ENCODE results near the gene FAM83F. TPM values are rescaled to one million over a fixed set of nuclear protein-coding genes. Genes with fewer than 3 reads are reported as not detected.

FAM83F gene
- total and polyA plus RNA-seq, 2 donors (not counting 1 experiment from before 2014, with no cell fraction given): 0.10 TPM; not detected in 1

DNA sequence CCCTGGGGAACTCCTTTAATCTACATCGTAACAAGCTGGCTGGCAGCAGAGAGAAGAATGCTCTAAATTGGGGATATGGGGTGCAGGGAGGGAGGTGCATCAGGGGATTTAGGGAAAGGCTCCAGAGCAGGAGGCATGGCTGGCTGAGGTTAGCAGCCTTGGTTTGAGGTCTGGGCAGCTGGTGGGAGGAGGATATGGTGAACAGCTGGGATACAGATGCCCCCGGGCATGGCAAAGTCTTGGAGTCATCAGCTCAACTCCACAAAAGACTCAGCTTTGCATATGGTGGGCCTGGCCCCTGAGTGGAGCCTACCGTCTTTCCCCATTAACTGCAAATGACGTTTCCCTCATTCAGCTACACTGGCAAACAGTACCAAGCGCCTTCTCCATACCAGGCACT is 5.4 kb downstream of the FAM83F start:
- DNase-seq (no peak), ATAC-seq (ENCODE audit: low read depth) (no peak)
- H3K4me3 ChIP-seq (ENCODE audit: control extremely low read depth in 1 of 5, extremely low read depth in 1 of 5, insufficient read depth in 1 of 5, low read depth in 2 of 5, low read length in 4 of 5): no peak overlapping the region
- H3K27ac ChIP-seq (ENCODE audit: low read length in 2 of 2): no peak overlapping the region
- no peak overlapping the region for H3K9ac ChIP-seq (ENCODE audit: low read length)
- H3K9me3 ChIP-seq (ENCODE audit: control extremely low read depth in 1 of 3, control insufficient read depth in 2 of 3, insufficient read depth in 1 of 3, low read length in 2 of 3): peaks cover 0 to 4% (median 0%) of the 10 kb centered on the region in 3 donors
- H3K4me1 ChIP-seq (ENCODE audit: control insufficient read depth in 2 of 2, insufficient read depth in 2 of 2, low read length in 2 of 2): peaks cover 3 to 6% of the 10 kb centered on the region in 2 donors
- WGBS (ENCODE audit: insufficient coverage): 100% methylated on average over 3 of the region's 5 CpGs
- ChIA-PET POLR2A (no interaction called here), CTCF (no interaction called here)
- H3K36me3 ChIP-seq (replicated peaks in 1 of 2; ENCODE audit: control extremely low read depth in 1 of 2, control insufficient read depth in 1 of 2, extremely low read depth in 1 of 2, insufficient read depth in 2 of 2, low read length in 1 of 2): no peaks in the 10 kb centered on the region
- no peak overlapping the region for H3K4me3 Mint-ChIP-seq
- H2AFZ ChIP-seq (ENCODE audit: insufficient read depth, low read depth, low read length, poor library complexity, severe bottlenecking): no peak overlapping the region
- H4K20me1 ChIP-seq (ENCODE audit: control insufficient read depth, insufficient read depth, low read length, poor library complexity, severe bottlenecking): no peaks in the 10 kb centered on the region
- peaks cover 44% of the 10 kb centered on the region for H3K27me3 Mint-ChIP-seq
- H3K4me2 ChIP-seq (replicated peaks; ENCODE audit: low read depth, low read length, poor library complexity, severe bottlenecking): no peak overlapping the region
- H3K27me3 ChIP-seq (replicated peaks in 1 of 4; ENCODE audit: control extremely low read depth in 1 of 4, control insufficient read depth in 3 of 4, insufficient read depth in 4 of 4, low read length in 3 of 4): peaks cover 0 to 31% (median 14%) of the 10 kb centered on the region in 4 experiments
- intact Hi-C loops (cut with micrococcal nuclease): no loop called here
- no peaks in the 10 kb centered on the region for H3K79me2 ChIP-seq (ENCODE audit: control insufficient read depth, insufficient read depth, low read length)
- TF ChIP-seq EZH2 (IDR thresholded peaks at IDR 0.05; ENCODE audit: borderline replicate concordance, insufficient read depth, low read depth, low read length, poor library complexity, severe bottlenecking): no peak
- TF ChIP-seq, protein P1, sequence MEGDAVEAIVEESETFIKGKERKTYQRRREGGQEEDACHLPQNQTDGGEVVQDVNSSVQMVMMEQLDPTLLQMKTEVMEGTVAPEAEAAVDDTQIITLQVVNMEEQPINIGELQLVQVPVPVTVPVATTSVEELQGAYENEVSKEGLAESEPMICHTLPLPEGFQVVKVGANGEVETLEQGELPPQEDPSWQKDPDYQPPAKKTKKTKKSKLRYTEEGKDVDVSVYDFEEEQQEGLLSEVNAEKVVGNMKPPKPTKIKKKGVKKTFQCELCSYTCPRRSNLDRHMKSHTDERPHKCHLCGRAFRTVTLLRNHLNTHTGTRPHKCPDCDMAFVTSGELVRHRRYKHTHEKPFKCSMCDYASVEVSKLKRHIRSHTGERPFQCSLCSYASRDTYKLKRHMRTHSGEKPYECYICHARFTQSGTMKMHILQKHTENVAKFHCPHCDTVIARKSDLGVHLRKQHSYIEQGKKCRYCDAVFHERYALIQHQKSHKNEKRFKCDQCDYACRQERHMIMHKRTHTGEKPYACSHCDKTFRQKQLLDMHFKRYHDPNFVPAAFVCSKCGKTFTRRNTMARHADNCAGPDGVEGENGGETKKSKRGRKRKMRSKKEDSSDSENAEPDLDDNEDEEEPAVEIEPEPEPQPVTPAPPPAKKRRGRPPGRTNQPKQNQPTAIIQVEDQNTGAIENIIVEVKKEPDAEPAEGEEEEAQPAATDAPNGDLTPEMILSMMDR (IDR thresholded peaks at IDR 0.05): no peak
- no peak overlapping the region for H3K27ac Mint-ChIP-seq
- H3K4me1 Mint-ChIP-seq: no peaks in the 10 kb centered on the region
- no peaks in the 10 kb centered on the region for H3K9me3 Mint-ChIP-seq (ENCODE audit: insufficient read depth)

DNA sequence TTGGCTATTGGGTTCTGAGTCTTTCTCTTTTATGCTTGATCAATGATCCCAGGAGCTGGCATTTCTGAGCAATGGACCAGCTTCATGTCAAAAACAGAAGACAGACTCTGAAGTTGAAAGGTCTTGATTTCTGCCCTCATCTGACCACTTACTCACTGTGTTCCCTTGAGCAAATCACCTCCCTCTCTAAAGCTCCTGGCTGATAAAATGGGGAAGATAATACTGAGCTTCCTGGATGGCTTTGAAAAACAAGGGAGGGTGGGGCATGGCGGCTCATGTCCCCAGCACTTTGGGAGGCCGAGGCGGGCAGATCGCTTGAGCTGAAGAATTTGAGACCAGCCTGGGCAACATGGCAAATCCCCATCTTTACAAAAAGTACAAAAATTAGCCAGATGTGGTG is 6.4 kb downstream of the FAM83F start:
- Mint-ChIP-seq H3K4me3 (no peak overlapping the region), H3K27me3 (peaks cover 40% of the 10 kb centered on the region), H3K9me3 (ENCODE audit: insufficient read depth) (no peaks in the 10 kb centered on the region), H3K4me1 (no peaks in the 10 kb centered on the region), H3K27ac (no peak overlapping the region)
- Histone ChIP-seq H3K9me3 (ENCODE audit: control extremely low read depth in 1 of 3, control insufficient read depth in 2 of 3, insufficient read depth in 1 of 3, low read length in 2 of 3) (no peaks in the 10 kb centered on the region), H2AFZ (ENCODE audit: insufficient read depth, low read depth, low read length, poor library complexity, severe bottlenecking) (no peak overlapping the region), H3K36me3 (replicated peaks in 1 of 2; ENCODE audit: control extremely low read depth in 1 of 2, control insufficient read depth in 1 of 2, extremely low read depth in 1 of 2, insufficient read depth in 2 of 2, low read length in 1 of 2) (no peaks in the 10 kb centered on the region), H3K27me3 (replicated peaks in 1 of 4; ENCODE audit: control extremely low read depth in 1 of 4, control insufficient read depth in 3 of 4, insufficient read depth in 4 of 4, low read length in 3 of 4) (peaks cover 0 to 27% (median 5%) of the 10 kb centered on the region in 4 experiments), H3K4me2 (replicated peaks; ENCODE audit: low read depth, low read length, poor library complexity, severe bottlenecking) (no peak overlapping the region), H3K9ac (ENCODE audit: low read length) (no peak overlapping the region), H3K4me3 (ENCODE audit: control extremely low read depth in 1 of 5, extremely low read depth in 1 of 5, insufficient read depth in 1 of 5, low read depth in 2 of 5, low read length in 4 of 5) (no peak overlapping the region), H3K4me1 (ENCODE audit: control insufficient read depth in 2 of 2, insufficient read depth in 2 of 2, low read length in 2 of 2) (no peaks in the 10 kb centered on the region), H3K79me2 (ENCODE audit: control insufficient read depth, insufficient read depth, low read length) (no peaks in the 10 kb centered on the region), H3K27ac (ENCODE audit: low read length in 2 of 2) (no peak overlapping the region), H4K20me1 (ENCODE audit: control insufficient read depth, insufficient read depth, low read length, poor library complexity, severe bottlenecking) (no peaks in the 10 kb centered on the region)
- intact Hi-C loops (cut with micrococcal nuclease): no loop called here
- ChIA-PET POLR2A (no interaction called here), CTCF (interaction anchor here (1.6 to 2.6 kb wide), 2 partner anchors 9 to 24 kb away, joined by 3 to 9 read pairs; no protein-coding TSS in a partner anchor)
- DNase-seq: no peak
- TF ChIP-seq EZH2 (IDR thresholded peaks at IDR 0.05; ENCODE audit: borderline replicate concordance, insufficient read depth, low read depth, low read length, poor library complexity, severe bottlenecking): no peak
- TF ChIP-seq, protein P1 (IDR thresholded peaks at IDR 0.05): no peak
- ATAC-seq (ENCODE audit: low read depth): no peak
- WGBS (ENCODE audit: insufficient coverage): 100% methylated on average over 3 of the region's 4 CpGs
